ENCODE data around the gene GBF1.

DNA sequence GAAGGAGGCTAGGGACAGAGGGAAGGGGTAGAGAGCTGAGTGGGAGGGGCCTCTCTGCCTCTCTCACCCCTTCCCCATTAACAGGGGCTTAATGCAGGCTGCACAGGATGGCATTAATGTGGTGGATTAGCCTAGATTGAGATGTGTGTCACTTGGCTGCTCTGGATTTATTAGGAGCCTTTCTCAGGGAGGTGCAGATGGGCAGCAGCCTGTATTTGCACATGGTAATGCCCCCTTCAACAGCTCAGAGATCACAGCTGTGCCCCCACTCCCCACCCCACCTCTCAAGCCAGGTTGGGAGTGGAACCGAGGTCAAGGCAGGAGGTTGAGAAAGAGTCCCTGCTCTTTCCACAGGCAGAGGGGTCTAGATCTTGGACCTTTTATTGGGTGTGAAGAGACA, 11.3 kb upstream of the GBF1 start:
- TF ChIP-seq, protein P1, sequence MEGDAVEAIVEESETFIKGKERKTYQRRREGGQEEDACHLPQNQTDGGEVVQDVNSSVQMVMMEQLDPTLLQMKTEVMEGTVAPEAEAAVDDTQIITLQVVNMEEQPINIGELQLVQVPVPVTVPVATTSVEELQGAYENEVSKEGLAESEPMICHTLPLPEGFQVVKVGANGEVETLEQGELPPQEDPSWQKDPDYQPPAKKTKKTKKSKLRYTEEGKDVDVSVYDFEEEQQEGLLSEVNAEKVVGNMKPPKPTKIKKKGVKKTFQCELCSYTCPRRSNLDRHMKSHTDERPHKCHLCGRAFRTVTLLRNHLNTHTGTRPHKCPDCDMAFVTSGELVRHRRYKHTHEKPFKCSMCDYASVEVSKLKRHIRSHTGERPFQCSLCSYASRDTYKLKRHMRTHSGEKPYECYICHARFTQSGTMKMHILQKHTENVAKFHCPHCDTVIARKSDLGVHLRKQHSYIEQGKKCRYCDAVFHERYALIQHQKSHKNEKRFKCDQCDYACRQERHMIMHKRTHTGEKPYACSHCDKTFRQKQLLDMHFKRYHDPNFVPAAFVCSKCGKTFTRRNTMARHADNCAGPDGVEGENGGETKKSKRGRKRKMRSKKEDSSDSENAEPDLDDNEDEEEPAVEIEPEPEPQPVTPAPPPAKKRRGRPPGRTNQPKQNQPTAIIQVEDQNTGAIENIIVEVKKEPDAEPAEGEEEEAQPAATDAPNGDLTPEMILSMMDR (IDR thresholded peaks at IDR 0.05; ENCODE audit: poor library complexity, severe bottlenecking), result no peak
- TF ChIP-seq RAD21 (conservative IDR thresholded peaks at IDR 0.05) (no peak), SMC3 (conservative IDR thresholded peaks at IDR 0.05; ENCODE audit: poor library complexity) (no peak), EZH2 (IDR thresholded peaks at IDR 0.05; ENCODE audit: borderline replicate concordance, insufficient read depth, low read length, poor library complexity, severe bottlenecking) (no peak), TAF1 (IDR thresholded peaks at IDR 0.05; ENCODE audit: low read depth) (no peak)
- TF ChIP-seq, protein P2, sequence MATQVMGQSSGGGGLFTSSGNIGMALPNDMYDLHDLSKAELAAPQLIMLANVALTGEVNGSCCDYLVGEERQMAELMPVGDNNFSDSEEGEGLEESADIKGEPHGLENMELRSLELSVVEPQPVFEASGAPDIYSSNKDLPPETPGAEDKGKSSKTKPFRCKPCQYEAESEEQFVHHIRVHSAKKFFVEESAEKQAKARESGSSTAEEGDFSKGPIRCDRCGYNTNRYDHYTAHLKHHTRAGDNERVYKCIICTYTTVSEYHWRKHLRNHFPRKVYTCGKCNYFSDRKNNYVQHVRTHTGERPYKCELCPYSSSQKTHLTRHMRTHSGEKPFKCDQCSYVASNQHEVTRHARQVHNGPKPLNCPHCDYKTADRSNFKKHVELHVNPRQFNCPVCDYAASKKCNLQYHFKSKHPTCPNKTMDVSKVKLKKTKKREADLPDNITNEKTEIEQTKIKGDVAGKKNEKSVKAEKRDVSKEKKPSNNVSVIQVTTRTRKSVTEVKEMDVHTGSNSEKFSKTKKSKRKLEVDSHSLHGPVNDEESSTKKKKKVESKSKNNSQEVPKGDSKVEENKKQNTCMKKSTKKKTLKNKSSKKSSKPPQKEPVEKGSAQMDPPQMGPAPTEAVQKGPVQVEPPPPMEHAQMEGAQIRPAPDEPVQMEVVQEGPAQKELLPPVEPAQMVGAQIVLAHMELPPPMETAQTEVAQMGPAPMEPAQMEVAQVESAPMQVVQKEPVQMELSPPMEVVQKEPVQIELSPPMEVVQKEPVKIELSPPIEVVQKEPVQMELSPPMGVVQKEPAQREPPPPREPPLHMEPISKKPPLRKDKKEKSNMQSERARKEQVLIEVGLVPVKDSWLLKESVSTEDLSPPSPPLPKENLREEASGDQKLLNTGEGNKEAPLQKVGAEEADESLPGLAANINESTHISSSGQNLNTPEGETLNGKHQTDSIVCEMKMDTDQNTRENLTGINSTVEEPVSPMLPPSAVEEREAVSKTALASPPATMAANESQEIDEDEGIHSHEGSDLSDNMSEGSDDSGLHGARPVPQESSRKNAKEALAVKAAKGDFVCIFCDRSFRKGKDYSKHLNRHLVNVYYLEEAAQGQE (IDR thresholded peaks at IDR 0.05; ENCODE audit: borderline replicate concordance), result no peak

Data from neural cell (in vitro differentiated cells).